ENCODE results near the gene ME3. TPM values are rescaled to one million over a fixed set of nuclear protein-coding genes. Genes with fewer than 3 reads are reported as not detected.
"Not testable (repeated sequence)": the region's sequence is repeated elsewhere in the genome, so short reads cannot be mapped to it uniquely, and the experiment has no call there.

Gene ME3
- polyA plus RNA-seq, 1 experiment: 15.8 TPM

GRCh38 chr11:86565388-86565787 lies 107.0 kb downstream of the ME3 start:
- CTCF ChIA-PET: interaction anchor here (0.6 to 1.3 kb wide), 2 partner anchors 10 to 12 kb away, joined by 3 read pairs; no protein-coding TSS in a partner anchor

DNA sequence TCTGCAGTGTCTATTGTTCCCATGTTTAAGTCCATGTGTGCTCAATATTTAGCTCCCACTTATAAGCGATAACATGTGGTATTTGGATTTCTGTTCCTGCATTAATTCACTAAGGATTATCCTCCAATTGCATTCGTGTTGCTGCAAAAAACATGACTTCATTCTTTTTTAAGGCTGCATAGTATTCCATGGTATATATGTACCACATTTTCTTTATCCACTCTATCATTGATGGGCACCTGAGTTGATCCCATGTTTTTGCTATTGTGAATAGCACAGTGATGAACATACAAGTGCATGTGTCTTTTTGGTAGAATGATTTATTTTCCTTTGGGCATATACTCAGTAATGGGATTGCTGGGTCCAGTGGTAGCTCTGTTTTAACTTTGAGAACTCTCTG lies 109.6 kb downstream of the ME3 start:
- CTCF ChIA-PET: interaction anchor here (1.5 kb wide), 1 partner anchor 45 kb away, joined by 6 read pairs; no protein-coding TSS in a partner anchor
- H3K36me3 ChIP-seq (ENCODE audit: control insufficient read depth, insufficient read depth, low read length); POLR2A ChIA-PET; DNase-seq (ENCODE audit: low read depth); H3K4me3 ChIP-seq (ENCODE audit: low read depth, low read length); H3K27me3 ChIP-seq (ENCODE audit: control insufficient read depth, insufficient read depth, low read length): not testable (repeated sequence)

More at GRCh38 chr11:86565388-86565787, 107.0 kb downstream of the ME3 start:
- no peaks in the 10 kb centered on the region for H3K36me3 ChIP-seq (ENCODE audit: control insufficient read depth, insufficient read depth, low read length)
- DNase-seq (ENCODE audit: low read depth): no peak
- POLR2A ChIA-PET: no interaction called here
- no peak overlapping the region for H3K4me3 ChIP-seq (ENCODE audit: low read depth, low read length)
- H3K27me3 ChIP-seq (ENCODE audit: control insufficient read depth, insufficient read depth, low read length): no peaks in the 10 kb centered on the region
- TF ChIP-seq, protein P1, sequence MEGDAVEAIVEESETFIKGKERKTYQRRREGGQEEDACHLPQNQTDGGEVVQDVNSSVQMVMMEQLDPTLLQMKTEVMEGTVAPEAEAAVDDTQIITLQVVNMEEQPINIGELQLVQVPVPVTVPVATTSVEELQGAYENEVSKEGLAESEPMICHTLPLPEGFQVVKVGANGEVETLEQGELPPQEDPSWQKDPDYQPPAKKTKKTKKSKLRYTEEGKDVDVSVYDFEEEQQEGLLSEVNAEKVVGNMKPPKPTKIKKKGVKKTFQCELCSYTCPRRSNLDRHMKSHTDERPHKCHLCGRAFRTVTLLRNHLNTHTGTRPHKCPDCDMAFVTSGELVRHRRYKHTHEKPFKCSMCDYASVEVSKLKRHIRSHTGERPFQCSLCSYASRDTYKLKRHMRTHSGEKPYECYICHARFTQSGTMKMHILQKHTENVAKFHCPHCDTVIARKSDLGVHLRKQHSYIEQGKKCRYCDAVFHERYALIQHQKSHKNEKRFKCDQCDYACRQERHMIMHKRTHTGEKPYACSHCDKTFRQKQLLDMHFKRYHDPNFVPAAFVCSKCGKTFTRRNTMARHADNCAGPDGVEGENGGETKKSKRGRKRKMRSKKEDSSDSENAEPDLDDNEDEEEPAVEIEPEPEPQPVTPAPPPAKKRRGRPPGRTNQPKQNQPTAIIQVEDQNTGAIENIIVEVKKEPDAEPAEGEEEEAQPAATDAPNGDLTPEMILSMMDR (IDR thresholded peaks at IDR 0.05; ENCODE audit: insufficient read depth, low read depth, low read length): no peak

DNA sequence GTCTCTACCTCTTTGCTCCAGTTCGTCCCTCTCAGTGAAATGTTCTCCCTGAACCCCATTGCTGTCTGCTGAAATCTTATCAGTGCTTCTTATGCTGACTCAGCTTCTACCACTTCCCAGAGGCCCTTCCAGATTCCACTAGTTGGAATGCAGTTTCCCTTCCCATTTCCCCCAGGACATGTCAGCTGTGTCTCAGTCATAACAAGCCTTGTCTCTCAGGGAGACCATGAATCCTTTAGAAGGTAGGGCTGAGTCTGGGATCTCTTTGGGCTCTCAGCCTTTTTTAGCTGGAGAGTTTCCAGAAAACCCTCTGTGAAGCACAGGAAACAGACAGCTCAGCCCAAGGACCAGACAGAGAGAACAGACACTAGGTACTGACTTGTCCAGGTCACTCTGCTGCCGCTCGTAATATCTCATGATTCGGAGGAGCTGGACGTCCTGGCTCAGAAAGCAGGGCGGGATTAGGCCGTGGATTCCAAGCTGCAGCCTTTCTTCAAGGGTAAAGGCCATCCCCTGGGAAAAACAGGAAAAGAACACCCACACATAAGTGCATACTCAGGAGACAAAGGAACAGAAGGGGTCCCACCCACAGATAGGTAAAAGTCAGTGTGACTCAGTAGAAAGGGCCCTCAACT lies 113.0 kb downstream of the ME3 start:
- TF ChIP-seq, protein P1 (IDR thresholded peaks at IDR 0.05; ENCODE audit: insufficient read depth, low read depth, low read length): no peak
- H3K36me3 ChIP-seq (ENCODE audit: control insufficient read depth, insufficient read depth, low read length): no peaks in the 10 kb centered on the region
- CTCF ChIA-PET: interaction anchor here (1.2 to 2.4 kb wide), 2 partner anchors 10 to 49 kb away, joined by 4 to 10 read pairs; no protein-coding TSS in a partner anchor
- no peaks in the 10 kb centered on the region for H3K27me3 ChIP-seq (ENCODE audit: control insufficient read depth, insufficient read depth, low read length)
- POLR2A ChIA-PET: no interaction called here
- no peak for DNase-seq (ENCODE audit: low read depth)
- no peak overlapping the region for H3K4me3 ChIP-seq (ENCODE audit: low read depth, low read length)

DNA sequence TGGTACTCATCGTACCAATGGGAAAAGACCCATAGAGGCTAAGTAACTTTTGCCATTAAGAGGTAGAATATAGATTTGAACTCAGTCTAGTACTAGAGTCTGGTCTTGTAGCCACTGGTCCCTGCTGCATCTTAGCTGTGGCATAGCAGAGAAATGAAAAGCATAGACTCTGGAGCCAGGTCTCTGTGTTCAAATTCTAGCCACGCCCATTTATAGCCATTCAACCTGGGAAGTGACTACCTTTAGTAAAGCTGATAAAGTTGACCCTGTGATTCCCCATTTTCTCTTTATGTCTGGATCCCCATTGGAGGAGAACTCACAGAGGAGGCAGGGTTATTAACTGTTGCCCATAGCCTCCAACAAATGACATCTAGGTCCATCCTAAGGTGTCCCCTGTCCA lies 113.6 kb downstream of the ME3 start:
- ChIA-PET CTCF (interaction anchor here (0.7 to 2.4 kb wide), 3 partner anchors 11 to 50 kb away, joined by 3 to 10 read pairs (median 4); no protein-coding TSS in a partner anchor), POLR2A (no interaction called here)
- H3K4me3 ChIP-seq (ENCODE audit: low read depth, low read length): no peak overlapping the region
- no peaks in the 10 kb centered on the region for H3K27me3 ChIP-seq (ENCODE audit: control insufficient read depth, insufficient read depth, low read length)
- no peaks in the 10 kb centered on the region for H3K36me3 ChIP-seq (ENCODE audit: control insufficient read depth, insufficient read depth, low read length)
- TF ChIP-seq, protein P1 (IDR thresholded peaks at IDR 0.05; ENCODE audit: insufficient read depth, low read depth, low read length): no peak
- DNase-seq (ENCODE audit: low read depth): no peak

- POLR2A ChIA-PET: no interaction called here
- Histone ChIP-seq H3K4me3 (ENCODE audit: low read depth, low read length) (no peak overlapping the region), H3K27me3 (ENCODE audit: control insufficient read depth, insufficient read depth, low read length) (no peaks in the 10 kb centered on the region), H3K36me3 (ENCODE audit: control insufficient read depth, insufficient read depth, low read length) (no peaks in the 10 kb centered on the region)
- DNase-seq (ENCODE audit: low read depth): no peak
- TF ChIP-seq, protein P1 (IDR thresholded peaks at IDR 0.05; ENCODE audit: insufficient read depth, low read depth, low read length): no peak
- CTCF ChIA-PET: interaction anchor here (0.7 to 2.4 kb wide), 3 partner anchors 10 to 50 kb away, joined by 3 to 10 read pairs (median 4); no protein-coding TSS in a partner anchor
These were observed 114.2 kb downstream of the ME3 start for GRCh38 chr11:86558207-86558606.
